VCaP (cell line): Measurements from ENCODE around the gene FAM204A.

Experiments
- H3K27ac ChIP-seq: fragments of 450-650 bp; 2 replicates; pipeline ENCODE4 v1.5.1; 2017
- TF ChIP-seq, protein P1 (sequence below): fragments of 450-650 bp; conservative IDR thresholded peaks from 2 replicates; pipeline ENCODE4 v1.5.1; 2017; ENCODE audit warnings: mild to moderate bottlenecking, moderate library complexity

FAM204A gene

DNA sequence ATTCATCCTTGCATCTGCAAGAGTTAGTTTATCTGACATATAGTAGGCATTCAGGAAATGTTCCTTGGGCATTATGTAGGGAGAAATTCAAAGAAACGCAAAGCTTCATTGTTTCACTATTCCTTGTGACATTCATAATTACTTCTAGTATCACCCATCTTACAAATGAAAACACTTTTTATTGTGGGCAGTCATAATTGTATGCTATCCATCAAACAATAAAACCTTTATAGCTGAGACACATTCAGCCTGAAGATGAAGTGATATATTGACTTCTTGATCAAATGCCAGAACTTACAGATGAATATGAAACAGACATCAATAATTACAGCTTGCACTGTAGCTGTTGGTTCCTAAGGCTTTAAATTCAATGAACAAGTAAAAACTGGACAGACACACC lies 36.4 kb downstream of the FAM204A start:
- 0 out of 2 replicates have a peak overlapping the region, but pooled peaks have one; percentile 16 for H3K27ac ChIP-seq
- TF ChIP-seq, protein P1, sequence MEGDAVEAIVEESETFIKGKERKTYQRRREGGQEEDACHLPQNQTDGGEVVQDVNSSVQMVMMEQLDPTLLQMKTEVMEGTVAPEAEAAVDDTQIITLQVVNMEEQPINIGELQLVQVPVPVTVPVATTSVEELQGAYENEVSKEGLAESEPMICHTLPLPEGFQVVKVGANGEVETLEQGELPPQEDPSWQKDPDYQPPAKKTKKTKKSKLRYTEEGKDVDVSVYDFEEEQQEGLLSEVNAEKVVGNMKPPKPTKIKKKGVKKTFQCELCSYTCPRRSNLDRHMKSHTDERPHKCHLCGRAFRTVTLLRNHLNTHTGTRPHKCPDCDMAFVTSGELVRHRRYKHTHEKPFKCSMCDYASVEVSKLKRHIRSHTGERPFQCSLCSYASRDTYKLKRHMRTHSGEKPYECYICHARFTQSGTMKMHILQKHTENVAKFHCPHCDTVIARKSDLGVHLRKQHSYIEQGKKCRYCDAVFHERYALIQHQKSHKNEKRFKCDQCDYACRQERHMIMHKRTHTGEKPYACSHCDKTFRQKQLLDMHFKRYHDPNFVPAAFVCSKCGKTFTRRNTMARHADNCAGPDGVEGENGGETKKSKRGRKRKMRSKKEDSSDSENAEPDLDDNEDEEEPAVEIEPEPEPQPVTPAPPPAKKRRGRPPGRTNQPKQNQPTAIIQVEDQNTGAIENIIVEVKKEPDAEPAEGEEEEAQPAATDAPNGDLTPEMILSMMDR, result no peak

DNA sequence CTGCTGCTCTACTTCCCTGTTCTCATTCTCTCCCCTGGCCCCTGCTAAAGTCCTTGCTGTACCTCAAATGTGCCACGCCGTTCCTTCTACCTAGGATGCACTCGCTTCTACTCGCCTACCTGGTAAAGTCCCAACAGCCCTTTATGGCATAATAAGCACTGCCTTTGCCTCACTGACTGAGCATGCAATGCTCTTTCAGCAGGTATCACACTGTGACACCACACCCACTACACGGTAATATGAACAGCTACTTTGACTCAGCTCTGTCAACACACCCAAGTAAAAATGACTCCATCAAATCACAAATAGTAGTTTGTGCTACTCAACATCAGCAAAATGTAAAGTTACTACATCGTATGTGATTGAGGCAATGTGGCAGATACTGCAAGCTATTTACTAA lies 37.6 kb downstream of the FAM204A start:
- H3K27ac ChIP-seq, result no peak overlapping the region
- TF ChIP-seq, protein P1, result no peak

DNA sequence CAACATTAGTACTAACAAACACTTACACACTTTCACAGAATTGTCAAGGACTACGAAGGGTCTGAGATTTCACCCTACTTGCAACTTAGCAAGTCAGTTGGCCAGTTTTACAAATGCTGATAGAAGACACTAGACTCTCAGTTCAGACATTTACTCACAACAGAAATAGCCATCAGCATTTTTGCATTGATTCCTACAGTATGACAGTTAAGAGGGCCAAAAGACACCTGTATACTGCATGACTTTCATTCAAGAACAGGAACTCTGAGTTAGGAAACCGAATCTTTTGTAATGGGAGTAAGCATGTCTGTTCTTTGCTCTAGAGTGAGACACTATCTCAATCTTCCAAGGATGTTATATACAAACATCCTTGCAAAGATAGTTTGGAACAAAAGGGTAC lies 40.9 kb downstream of the FAM204A start:
- no peak overlapping the region for H3K27ac ChIP-seq
- TF ChIP-seq, protein P1, result no peak

DNA sequence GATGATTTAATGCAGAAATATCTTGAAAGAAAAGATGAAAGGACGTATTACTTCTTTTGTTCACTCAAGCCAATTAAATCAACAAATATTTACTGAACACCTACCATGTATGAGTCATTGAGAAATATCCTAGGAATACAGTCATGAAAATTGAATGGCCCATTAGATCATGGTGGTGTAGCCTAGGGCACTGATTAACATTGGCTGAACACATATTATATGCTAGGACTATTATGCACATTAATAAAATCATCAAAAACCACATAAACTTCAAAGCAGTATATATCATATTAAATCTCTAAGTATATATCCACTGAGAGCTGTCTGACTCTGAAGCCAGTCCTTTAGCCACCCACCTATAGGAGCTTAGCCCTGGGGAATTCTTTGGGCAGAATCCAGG lies 41.8 kb downstream of the FAM204A start:
- H3K27ac ChIP-seq, result no peak overlapping the region
- TF ChIP-seq, protein P1, result no peak

DNA sequence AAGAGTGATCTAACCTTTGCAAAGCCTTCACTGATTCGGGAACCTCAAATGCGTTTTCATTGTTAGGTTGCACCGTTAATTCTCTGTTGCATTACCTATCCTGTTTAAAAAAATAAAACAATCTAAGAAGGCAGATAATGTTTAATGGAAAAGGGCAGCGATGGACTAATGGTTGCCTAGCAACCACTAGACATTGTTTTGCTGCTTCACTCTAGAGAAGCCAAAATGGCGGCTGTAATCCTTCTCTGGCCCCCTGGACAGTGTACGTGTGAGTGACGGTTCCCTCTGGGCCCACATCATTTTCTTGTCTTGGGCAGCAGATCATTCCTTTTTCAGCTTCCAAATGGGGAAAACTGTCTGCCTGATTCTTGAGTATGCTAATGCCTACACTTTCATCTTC lies 43.3 kb downstream of the FAM204A start:
- H3K27ac ChIP-seq, result no peak overlapping the region
- TF ChIP-seq, protein P1, result no peak

DNA sequence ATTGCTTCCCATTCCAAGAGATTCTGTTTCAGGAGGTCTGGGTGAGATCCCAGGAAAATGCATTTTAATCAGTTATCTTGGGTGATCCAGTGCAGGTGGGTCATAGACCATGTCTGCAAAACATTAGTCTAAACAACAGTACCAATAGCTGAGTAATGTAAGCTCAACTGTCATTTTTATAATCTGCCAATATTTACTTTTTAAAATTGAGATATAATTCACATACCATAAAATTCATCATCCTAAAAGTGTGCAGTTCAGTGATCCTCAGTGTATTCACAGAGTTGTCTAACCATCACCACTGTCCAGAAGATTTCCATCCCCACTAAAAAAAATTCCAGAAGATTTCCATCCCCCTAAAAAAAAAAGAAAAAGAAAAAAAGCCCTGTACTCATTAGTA lies 51.0 kb downstream of the FAM204A start:
- no peak overlapping the region for H3K27ac ChIP-seq
- TF ChIP-seq, protein P1, result no peak

DNA sequence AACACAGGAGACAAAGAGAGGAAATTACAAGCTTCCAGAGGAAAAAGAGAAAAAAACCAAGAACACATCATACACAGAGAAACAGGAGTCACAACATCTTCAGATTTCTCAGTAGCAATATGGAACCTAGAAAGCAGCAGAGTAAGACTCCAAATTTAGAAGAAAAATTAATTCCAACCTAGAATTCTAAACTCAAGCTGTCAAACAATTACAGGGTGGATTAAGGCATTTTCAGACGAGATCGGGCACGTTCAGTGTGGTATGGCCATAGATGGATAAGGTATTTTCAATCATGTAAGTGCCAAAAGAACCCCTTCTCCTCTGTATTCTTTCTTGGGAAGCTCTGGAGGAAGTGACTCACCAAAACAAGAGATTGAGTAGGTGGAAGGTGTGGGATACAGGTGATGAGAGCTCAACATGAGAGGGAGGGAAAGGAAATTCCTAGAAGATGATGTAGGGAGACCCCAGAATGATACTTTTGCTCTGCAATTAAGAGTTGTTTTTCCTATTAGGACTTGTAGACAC lies 51.6 kb downstream of the FAM204A start:
- TF ChIP-seq, protein P1, result no peak
- no peak overlapping the region for H3K27ac ChIP-seq
